Endothelial cell of umbilical vein (primary cell): ENCODE results near the gene FBH1. TPM values are rescaled to one million over a fixed set of nuclear protein-coding genes. Genes with fewer than 3 reads are reported as not detected.
"Not testable (repeated sequence)": the region's sequence is repeated elsewhere in the genome, so short reads cannot be mapped to it uniquely, and the experiment has no call there.

Source experiments
- BruUV-seq: library from RNA; stranded (reverse); fragments of 400-500 nt; replicated peaks from 2 replicates; lab custom pipeline; 2021; lab: Mats Ljungman, UMichigan
- CTCF ChIA-PET: fragments of 300-600, 350-600 bp; sonication (Branson Sonifier 250); formaldehyde crosslinking; loops from one replicate; lab custom pipeline; 2021; ENCODE audit warnings: antibody characterized with exemption, inconsistent platforms; lab: Charles Lee
- POLR2A ChIA-PET: fragments of 300-600, 350-600 bp; sonication (Branson Sonifier 250); formaldehyde crosslinking; loops from one replicate; lab custom pipeline; 2021; ENCODE audit warnings: antibody characterized with exemption, inconsistent platforms; lab: Charles Lee
- DNase-seq: peaks from one replicate; pipeline ENCODE4 v3.0.0-alpha.2; 2011; ENCODE audit warnings: low read depth, low spot score
- FAIRE-seq: peaks from 2 replicates; lab custom pipeline; 2011; peaks lifted over from hg19 to GRCh38; lab: Jason Lieb, UNC
- H2AFZ ChIP-seq: 2 replicates; pipeline ENCODE4 v1.6.0; 2012; ENCODE audit warnings: low read depth, low read length, control low read depth, inconsistent platforms
- H3K27ac ChIP-seq: 2 replicates; pipeline ENCODE4 v1.5.1; 2011; ENCODE audit warnings: low read depth, mild to moderate bottlenecking, control low read depth, low read length, moderate library complexity; ENCODE audit not compliant: insufficient read depth
- H3K27me3 ChIP-seq, 2 experiments: 2 replicates each; pipeline versions ENCODE4 v1.6.0 to v1.6.1; 2011; ENCODE audit warnings: low read length in 2 of 2, mixed read lengths in 1 of 2; ENCODE audit not compliant: control insufficient read depth in 2 of 2, insufficient read depth in 2 of 2
- H3K36me3 ChIP-seq, 2 experiments: 2 replicates in 1 of 2; 3 replicates in 1 of 2; pipeline ENCODE4 v1.5.1; 2011; ENCODE audit warnings: low read length in 2 of 2, mild to moderate bottlenecking in 1 of 2, moderate library complexity in 1 of 2; ENCODE audit not compliant: control insufficient read depth in 2 of 2, insufficient read depth in 2 of 2; ENCODE audit errors: extremely low read depth in 1 of 2
- H3K4me1 ChIP-seq: 3 replicates; pipeline ENCODE4 v1.5.1; 2011; ENCODE audit warnings: mild to moderate bottlenecking, low read length; ENCODE audit not compliant: control insufficient read depth, insufficient read depth; ENCODE audit errors: extremely low read depth
- H3K4me2 ChIP-seq: 2 replicates; pipeline ENCODE4 v1.6.1; 2011; ENCODE audit warnings: low read length, control low read depth, mixed read lengths; ENCODE audit not compliant: insufficient read depth
- H3K4me3 ChIP-seq, 3 experiments: fragments of 200-600 bp in 1 of 3; sonication (generic), shearing (Covaris generic) in 1 of 3; replicated peaks in 1 of 3; 2 replicates each; pipeline ENCODE4 v1.5.1; 2011 to 2016; ENCODE audit warnings: control low read depth in 3 of 3, low read length in 3 of 3, mild to moderate bottlenecking in 2 of 3, inconsistent platforms in 1 of 3, low read depth in 1 of 3, moderate library complexity in 1 of 3; ENCODE audit not compliant: insufficient read depth in 1 of 3
- H3K79me2 ChIP-seq: 2 replicates; pipeline ENCODE4 v1.6.0; 2012; ENCODE audit warnings: low read length, inconsistent platforms; ENCODE audit not compliant: control insufficient read depth, insufficient read depth
- H3K9ac ChIP-seq: replicated peaks from 2 replicates; pipeline ENCODE3; 2011; ENCODE audit warnings: low read length, control low read depth; ENCODE audit not compliant: insufficient read depth; ENCODE audit errors: extremely low read depth
- H3K9me1 ChIP-seq: replicated peaks from 3 replicates; pipeline ENCODE4 v1.6.0; 2011; ENCODE audit warnings: mild to moderate bottlenecking, low read length; ENCODE audit not compliant: control insufficient read depth, insufficient read depth; ENCODE audit errors: extremely low read depth
- H3K9me3 ChIP-seq: replicated peaks from 2 replicates; pipeline ENCODE4 v1.5.1; 2012; ENCODE audit warnings: low read length, inconsistent platforms; ENCODE audit not compliant: control insufficient read depth, insufficient read depth
- H4K20me1 ChIP-seq: replicated peaks from 2 replicates; pipeline ENCODE3; 2011; ENCODE audit warnings: mild to moderate bottlenecking, low read length; ENCODE audit not compliant: control insufficient read depth, insufficient read depth; ENCODE audit errors: extremely low read depth
- EZH2 ChIP-seq: IDR thresholded peaks from 2 replicates; pipeline ENCODE4 v1.6.1; 2012; ENCODE audit warnings: borderline replicate concordance, low read depth, mild to moderate bottlenecking, moderate library complexity, low read length, inconsistent platforms; ENCODE audit not compliant: severe bottlenecking
- FOS ChIP-seq: IDR thresholded peaks from 2 replicates; pipeline ENCODE4 v1.6.1; 2011; ENCODE audit warnings: mild to moderate bottlenecking, low read length, moderate library complexity, borderline replicate concordance; ENCODE audit not compliant: insufficient read depth
- GATA2 ChIP-seq: IDR thresholded peaks from 2 replicates; pipeline ENCODE4 v1.7.0; 2011; ENCODE audit warnings: low read depth, mild to moderate bottlenecking, moderate library complexity, mixed read lengths, low read length; ENCODE audit not compliant: insufficient read length, insufficient read depth
- JUN ChIP-seq: IDR thresholded peaks from 2 replicates; pipeline ENCODE4 v1.6.1; 2011; ENCODE audit warnings: borderline replicate concordance, low read depth; ENCODE audit not compliant: insufficient read length, insufficient read depth
- MYC ChIP-seq: IDR thresholded peaks from one replicate; pipeline ENCODE4 v1.6.1; 2011; ENCODE audit warnings: mild to moderate bottlenecking, low read depth, low read length
- POLR2A ChIP-seq: IDR thresholded peaks from 2 replicates; pipeline ENCODE4 v1.6.1; 2012; ENCODE audit warnings: low read depth, mild to moderate bottlenecking, control low read depth, low read length
- POLR2AphosphoS5 ChIP-seq: IDR thresholded peaks from 2 replicates; pipeline ENCODE4 v1.6.1; 2012; ENCODE audit warnings: low read depth, mild to moderate bottlenecking, control low read depth, low read length, moderate library complexity; ENCODE audit not compliant: insufficient read depth
- dilution Hi-C: fragments of 300-500 bp; cut with MboI; formaldehyde crosslinking; loops from one replicate; pipeline ENCODE4 v1.15.0; 2019; ENCODE audit warnings: low sequenced_read_pairs; ENCODE audit not compliant: extremely low pct_ligation_motif_present
- intact Hi-C: fragments of 100-400 bp; cut with micrococcal nuclease; formaldehyde crosslinking; loops from one replicate; pipeline ENCODE4 v1.10.0; 2022
- polyA plus RNA-seq, 4 experiments: library from polyadenylated mRNA; depleted of rRNA in 3 of 4; stranded (reverse) in 3 of 4; unstranded in 1 of 4; fragments of >200 nt; gene quantifications; 2 replicates each; pipeline versions ENCODE4 v1.2.1 to v1.2.3, GENCODE V29; 2011 to 2012; ENCODE audit warnings: missing spikeins in 1 of 4
- total RNA-seq: library from RNA; stranded (reverse); gene quantifications from 2 replicates; pipeline ENCODE4 v1.2.3, GENCODE V29; 2021
- TF ChIP-seq, protein P1 (sequence below), 2 donors: IDR thresholded peaks; 1 replicate in 1 of 2; 2 replicates in 1 of 2; pipeline ENCODE4 v1.5.1; 2011; ENCODE audit warnings: low read length in 2 of 2, mild to moderate bottlenecking in 2 of 2, moderate library complexity in 2 of 2, control low read depth in 1 of 2, inconsistent platforms in 1 of 2, low read depth in 1 of 2; ENCODE audit not compliant: insufficient read depth in 1 of 2; ENCODE audit errors: extremely low read depth in 1 of 2
- TF ChIP-seq, protein P2 (sequence below): IDR thresholded peaks from 2 replicates; pipeline ENCODE4 v1.6.1; 2011; ENCODE audit not compliant: insufficient read depth, insufficient read length

Gene FBH1
- total and polyA plus RNA-seq, 2 donors (not counting 3 experiments of a cell fraction or from before 2014, with no cell fraction given): 71.4 to 97.0 TPM

DNA sequence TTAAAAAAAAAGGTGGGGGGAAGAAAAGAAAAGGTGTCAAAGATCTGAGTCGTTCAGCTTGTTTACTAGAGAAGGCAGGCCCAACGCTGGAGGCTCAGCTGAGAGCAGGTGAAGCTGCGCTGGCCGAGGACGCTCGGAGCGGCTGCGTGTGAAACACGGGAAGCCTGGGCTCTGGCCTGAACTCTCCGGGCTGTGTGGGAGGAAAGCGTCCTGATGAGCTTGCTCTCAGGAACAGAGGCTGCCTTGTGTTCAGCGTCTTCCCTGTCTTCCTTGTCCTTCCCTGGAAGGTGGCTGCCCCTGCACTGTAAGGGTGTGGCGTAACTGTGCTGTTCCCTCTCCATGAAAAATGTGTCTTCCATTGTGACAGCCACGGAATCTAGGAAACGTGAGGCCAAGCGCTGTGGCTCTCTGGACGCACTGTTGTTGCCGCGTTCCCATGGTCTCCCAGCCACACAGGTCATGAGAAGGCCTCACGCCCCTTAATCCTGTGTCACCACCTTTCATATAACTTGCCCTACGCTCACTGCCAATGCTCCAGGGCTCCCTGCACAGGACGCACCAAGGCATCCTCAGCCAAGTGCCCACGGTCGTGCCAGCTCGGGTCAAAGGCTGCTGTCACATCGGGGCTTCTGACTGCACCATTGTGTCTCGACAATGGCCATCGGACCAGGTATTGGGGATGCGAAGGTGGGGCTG, 71.5 kb downstream of the FBH1 start:
- peaks cover 12% of the 10 kb centered on the region for H3K4me1 ChIP-seq
- DNase-seq (no peak), FAIRE-seq (no peak)
- no TSS peak for BruUV-seq
- H3K9me1 ChIP-seq: no peaks in the 10 kb centered on the region
- H3K4me3 ChIP-seq: no peak overlapping the region
- H3K9ac ChIP-seq: no peak overlapping the region
- ChIA-PET CTCF (interaction anchor here (0.6 to 2.1 kb wide), 4 partner anchors 10 to 125 kb away, joined by 3 to 10 read pairs (median 4); no protein-coding TSS in a partner anchor), POLR2A (no interaction called here)
- H3K36me3 ChIP-seq: peaks cover 0 to 12% of the 10 kb centered on the region in 2 experiments
- H3K27ac ChIP-seq: no peak overlapping the region
- no peaks in the 10 kb centered on the region for H3K9me3 ChIP-seq
- dilution Hi-C loops: loop anchor here (25.0 kb wide), 1 partner anchor 126 kb away; the partner anchor contains the start of gene RBM17
- H2AFZ ChIP-seq: no peak overlapping the region
- no peaks in the 10 kb centered on the region for H3K79me2 ChIP-seq
- H3K4me2 ChIP-seq: no peak overlapping the region
- intact Hi-C loops: no loop called here
- H3K27me3 ChIP-seq: no peaks in the 10 kb centered on the region
- TF ChIP-seq EZH2 (no peak), GATA2 (no peak), POLR2A (no peak), JUN (no peak), POLR2AphosphoS5 (no peak), MYC (no peak), FOS (no peak)
- TF ChIP-seq, protein P1, sequence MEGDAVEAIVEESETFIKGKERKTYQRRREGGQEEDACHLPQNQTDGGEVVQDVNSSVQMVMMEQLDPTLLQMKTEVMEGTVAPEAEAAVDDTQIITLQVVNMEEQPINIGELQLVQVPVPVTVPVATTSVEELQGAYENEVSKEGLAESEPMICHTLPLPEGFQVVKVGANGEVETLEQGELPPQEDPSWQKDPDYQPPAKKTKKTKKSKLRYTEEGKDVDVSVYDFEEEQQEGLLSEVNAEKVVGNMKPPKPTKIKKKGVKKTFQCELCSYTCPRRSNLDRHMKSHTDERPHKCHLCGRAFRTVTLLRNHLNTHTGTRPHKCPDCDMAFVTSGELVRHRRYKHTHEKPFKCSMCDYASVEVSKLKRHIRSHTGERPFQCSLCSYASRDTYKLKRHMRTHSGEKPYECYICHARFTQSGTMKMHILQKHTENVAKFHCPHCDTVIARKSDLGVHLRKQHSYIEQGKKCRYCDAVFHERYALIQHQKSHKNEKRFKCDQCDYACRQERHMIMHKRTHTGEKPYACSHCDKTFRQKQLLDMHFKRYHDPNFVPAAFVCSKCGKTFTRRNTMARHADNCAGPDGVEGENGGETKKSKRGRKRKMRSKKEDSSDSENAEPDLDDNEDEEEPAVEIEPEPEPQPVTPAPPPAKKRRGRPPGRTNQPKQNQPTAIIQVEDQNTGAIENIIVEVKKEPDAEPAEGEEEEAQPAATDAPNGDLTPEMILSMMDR (IDR thresholded peaks at IDR 0.05; ENCODE audit: extremely low read depth in 1 of 2, insufficient read depth in 1 of 2, low read depth in 1 of 2, low read length in 2 of 2): no peak
- TF ChIP-seq, protein P2, sequence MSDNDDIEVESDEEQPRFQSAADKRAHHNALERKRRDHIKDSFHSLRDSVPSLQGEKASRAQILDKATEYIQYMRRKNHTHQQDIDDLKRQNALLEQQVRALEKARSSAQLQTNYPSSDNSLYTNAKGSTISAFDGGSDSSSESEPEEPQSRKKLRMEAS: no peak
- no peaks in the 10 kb centered on the region for H4K20me1 ChIP-seq

DNA sequence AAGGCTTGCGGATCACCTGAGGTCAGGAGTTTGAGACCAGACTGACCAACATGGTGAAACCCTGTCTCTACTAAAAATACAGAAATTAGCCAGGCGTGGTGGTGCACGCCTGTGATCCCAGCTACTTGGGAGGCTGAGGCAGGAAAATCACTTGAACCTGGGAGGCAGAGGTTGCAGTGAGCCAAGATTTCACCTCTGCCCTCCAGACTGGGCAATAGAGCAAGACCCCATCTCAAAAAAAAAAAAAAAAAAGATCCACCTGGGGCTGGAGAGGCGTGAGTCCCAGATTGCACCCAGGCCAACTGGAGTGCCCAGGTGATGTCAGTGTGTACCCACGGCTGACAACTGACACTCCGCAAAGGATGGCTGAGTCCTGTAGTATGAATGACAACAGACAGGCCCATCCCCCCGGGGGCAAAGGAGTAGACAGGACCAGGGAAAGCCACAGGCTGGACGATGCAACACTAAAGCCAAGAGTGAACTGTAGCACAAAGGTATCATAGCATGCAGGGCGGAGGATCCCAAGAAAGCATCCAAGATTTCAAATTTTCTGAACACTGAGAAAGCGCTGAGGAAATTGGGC, 72.4 kb downstream of the FBH1 start:
- H3K4me2 ChIP-seq, H3K9me1 ChIP-seq, H3K27ac ChIP-seq, intact Hi-C loops, DNase-seq, H4K20me1 ChIP-seq, H3K9me3 ChIP-seq, H3K27me3 ChIP-seq, H3K79me2 ChIP-seq, H3K4me3 ChIP-seq, POLR2A ChIA-PET, H2AFZ ChIP-seq, BruUV-seq, FAIRE-seq, H3K9ac ChIP-seq: not testable (repeated sequence)
- H3K4me1 ChIP-seq: peaks cover 12% of the 10 kb centered on the region
- peaks cover 0 to 12% of the 10 kb centered on the region in 2 experiments for H3K36me3 ChIP-seq
- CTCF ChIA-PET: interaction anchor here (0.6 kb wide), 1 partner anchor 14 kb away, joined by 4 read pairs; no protein-coding TSS in a partner anchor
- dilution Hi-C loops: loop anchor here (25.0 kb wide), 1 partner anchor 125 kb away; the partner anchor contains the start of gene RBM17
